ENCODE data around the gene UBTD2.

The UBTD2 gene

GRCh38 chr5:172282272-172283019, 1.1 kb downstream of the UBTD2 start:
- no peak for TF ChIP-seq CTCF (IDR thresholded peaks at IDR 0.05; ENCODE audit: low read depth, low read length)
- DNase-seq (ENCODE audit: extremely low read depth, low read depth), result no peak

- TF ChIP-seq CTCF (IDR thresholded peaks at IDR 0.05; ENCODE audit: low read depth, low read length), result no peak
- DNase-seq (ENCODE audit: extremely low read depth, low read depth), result no peak
Observed at GRCh38 chr5:172281346-172281745, 2.2 kb downstream of the UBTD2 start.

GRCh38 chr5:172280929-172281328, 2.6 kb downstream of the UBTD2 start:
- no peak for TF ChIP-seq CTCF (IDR thresholded peaks at IDR 0.05; ENCODE audit: low read depth, low read length)
- peak; percentile 93 for DNase-seq (ENCODE audit: extremely low read depth, low read depth)

GRCh38 chr5:172280317-172280716, 3.2 kb downstream of the UBTD2 start:
- no peak for DNase-seq (ENCODE audit: extremely low read depth, low read depth)
- TF ChIP-seq CTCF (IDR thresholded peaks at IDR 0.05; ENCODE audit: low read depth, low read length), result no peak

GRCh38 chr5:172278356-172278755, 5.2 kb downstream of the UBTD2 start:
- no peak for DNase-seq (ENCODE audit: extremely low read depth, low read depth)
- no peak for TF ChIP-seq CTCF (IDR thresholded peaks at IDR 0.05; ENCODE audit: low read depth, low read length)

GRCh38 chr5:172276214-172276613, 7.3 kb downstream of the UBTD2 start:
- TF ChIP-seq CTCF (IDR thresholded peaks at IDR 0.05; ENCODE audit: low read depth, low read length), result no peak

GRCh38 chr5:172274951-172275753, 8.4 kb downstream of the UBTD2 start:
- no peak for TF ChIP-seq CTCF (IDR thresholded peaks at IDR 0.05; ENCODE audit: low read depth, low read length)
- DNase-seq (ENCODE audit: extremely low read depth, low read depth), result no peak

More at GRCh38 chr5:172276214-172276613, 7.3 kb downstream of the UBTD2 start:
- DNase-seq (ENCODE audit: extremely low read depth, low read depth), result no peak

Data from AG09319 (cell line).